HL-60/S4 treated with retinoic acid at 250 ng/mL for 4 days and 3 days (cell line): ENCODE measurements around the gene ARID1B.

Source experiments
- in situ Hi-C: fragments of 300-500 bp; cut with MboI; formaldehyde crosslinking; loops from 2 replicates; pipeline ENCODE4 v1.7.0; 2022; ENCODE audit warnings: low sequenced_read_pairs

The ARID1B gene

GRCh38 chr6:157013649-157014304, 236.6 kb downstream of the ARID1B start:
- in situ Hi-C loops: no loop called here

GRCh38 chr6:157014871-157015270, 237.7 kb downstream of the ARID1B start:
- in situ Hi-C loops: no loop called here

GRCh38 chr6:157017022-157017421, 239.8 kb downstream of the ARID1B start:
- in situ Hi-C loops: no loop called here

GRCh38 chr6:157017861-157018260, 240.7 kb downstream of the ARID1B start:
- in situ Hi-C loops: no loop called here

GRCh38 chr6:157019115-157019641, 242.0 kb downstream of the ARID1B start:
- in situ Hi-C loops: no loop called here

GRCh38 chr6:157019733-157020132, 242.6 kb downstream of the ARID1B start:
- in situ Hi-C loops: no loop called here

- in situ Hi-C loops: no loop called here
These were observed 243.2 kb downstream of the ARID1B start for GRCh38 chr6:157020398-157020797.

GRCh38 chr6:157020881-157021343, 243.7 kb downstream of the ARID1B start:
- in situ Hi-C loops: no loop called here

- in situ Hi-C loops: no loop called here
These were observed 244.3 kb downstream of the ARID1B start for GRCh38 chr6:157021344-157021992.

- in situ Hi-C loops: no loop called here
These were observed 245.0 kb downstream of the ARID1B start for GRCh38 chr6:157021993-157022740.

- in situ Hi-C loops: no loop called here
These were observed 246.8 kb downstream of the ARID1B start for GRCh38 chr6:157023958-157024357.

- in situ Hi-C loops: no loop called here
These were observed 247.6 kb downstream of the ARID1B start for GRCh38 chr6:157024745-157025144.

- in situ Hi-C loops: no loop called here
These were observed 248.3 kb downstream of the ARID1B start for GRCh38 chr6:157025437-157025836.

- in situ Hi-C loops: no loop called here
These were observed 253.0 kb downstream of the ARID1B start for GRCh38 chr6:157029980-157030690.

GRCh38 chr6:157030755-157031154, 253.6 kb downstream of the ARID1B start:
- in situ Hi-C loops: no loop called here

GRCh38 chr6:157032923-157033322, 255.7 kb downstream of the ARID1B start:
- in situ Hi-C loops: no loop called here

GRCh38 chr6:157033428-157034140, 256.4 kb downstream of the ARID1B start:
- in situ Hi-C loops: no loop called here

- in situ Hi-C loops: no loop called here
These were observed 257.5 kb downstream of the ARID1B start for GRCh38 chr6:157034436-157035230.

- in situ Hi-C loops: no loop called here
These were observed 258.4 kb downstream of the ARID1B start for GRCh38 chr6:157035546-157035945.
